Measurements from ENCODE around the gene ITK.

Gene ITK

DNA sequence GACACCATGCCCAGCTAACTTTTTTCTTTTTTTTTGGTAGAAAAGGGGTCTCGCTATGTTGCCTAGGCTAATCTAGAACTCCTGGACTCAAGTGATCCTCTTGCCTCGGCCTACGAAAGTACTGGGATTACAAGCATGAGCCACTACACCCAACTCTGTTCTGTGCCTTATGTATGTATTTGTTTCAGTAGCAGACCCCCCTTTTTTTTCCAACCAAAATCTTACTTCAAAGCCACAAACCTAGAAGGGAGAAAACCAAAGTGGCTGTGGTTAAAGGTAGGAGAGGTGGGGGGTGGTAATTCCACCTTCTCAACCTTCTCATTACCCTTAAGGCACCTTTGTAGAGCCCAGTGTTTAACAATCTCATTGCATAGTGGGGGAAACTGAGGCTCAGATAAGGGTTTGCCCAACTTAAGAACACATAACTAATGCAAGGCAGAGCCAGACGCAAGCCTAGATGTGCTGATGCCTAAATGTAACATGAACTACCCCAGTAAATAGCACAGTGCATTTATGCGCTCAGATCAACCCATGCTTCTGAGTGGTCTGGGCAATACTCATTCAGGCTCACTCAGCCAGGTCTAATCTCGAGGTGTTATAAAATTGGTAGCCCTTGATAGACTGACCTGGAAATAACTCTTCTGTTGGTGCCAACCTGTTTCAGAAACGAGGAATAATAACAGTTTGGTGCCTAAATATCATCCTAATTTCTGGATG lies 33.0 kb downstream of the ITK start:
- Histone ChIP-seq H3K79me2 (ENCODE audit: insufficient read depth, low read depth) (no peaks in the 10 kb centered on the region), H3K9ac (no peak overlapping the region), H2AFZ (ENCODE audit: low read depth) (no peak overlapping the region), H3K36me3 (ENCODE audit: insufficient read depth) (no peaks in the 10 kb centered on the region), H3K27ac (no peak overlapping the region), H3K27me3 (ENCODE audit: insufficient read depth, low read depth) (no peaks in the 10 kb centered on the region), H3K4me1 (ENCODE audit: low read depth, poor library complexity, severe bottlenecking) (no peaks in the 10 kb centered on the region), H3K4me2 (no peak overlapping the region), H3K4me3 (IDR thresholded peaks at IDR 0.05; ENCODE audit: insufficient read depth, low read depth, low read length) (no peak overlapping the region), H4K20me1 (ENCODE audit: insufficient read depth) (no peaks in the 10 kb centered on the region)
- TF ChIP-seq, protein P1, sequence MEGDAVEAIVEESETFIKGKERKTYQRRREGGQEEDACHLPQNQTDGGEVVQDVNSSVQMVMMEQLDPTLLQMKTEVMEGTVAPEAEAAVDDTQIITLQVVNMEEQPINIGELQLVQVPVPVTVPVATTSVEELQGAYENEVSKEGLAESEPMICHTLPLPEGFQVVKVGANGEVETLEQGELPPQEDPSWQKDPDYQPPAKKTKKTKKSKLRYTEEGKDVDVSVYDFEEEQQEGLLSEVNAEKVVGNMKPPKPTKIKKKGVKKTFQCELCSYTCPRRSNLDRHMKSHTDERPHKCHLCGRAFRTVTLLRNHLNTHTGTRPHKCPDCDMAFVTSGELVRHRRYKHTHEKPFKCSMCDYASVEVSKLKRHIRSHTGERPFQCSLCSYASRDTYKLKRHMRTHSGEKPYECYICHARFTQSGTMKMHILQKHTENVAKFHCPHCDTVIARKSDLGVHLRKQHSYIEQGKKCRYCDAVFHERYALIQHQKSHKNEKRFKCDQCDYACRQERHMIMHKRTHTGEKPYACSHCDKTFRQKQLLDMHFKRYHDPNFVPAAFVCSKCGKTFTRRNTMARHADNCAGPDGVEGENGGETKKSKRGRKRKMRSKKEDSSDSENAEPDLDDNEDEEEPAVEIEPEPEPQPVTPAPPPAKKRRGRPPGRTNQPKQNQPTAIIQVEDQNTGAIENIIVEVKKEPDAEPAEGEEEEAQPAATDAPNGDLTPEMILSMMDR (conservative IDR thresholded peaks at IDR 0.05; ENCODE audit: low read depth, low read length) = no peak

DNA sequence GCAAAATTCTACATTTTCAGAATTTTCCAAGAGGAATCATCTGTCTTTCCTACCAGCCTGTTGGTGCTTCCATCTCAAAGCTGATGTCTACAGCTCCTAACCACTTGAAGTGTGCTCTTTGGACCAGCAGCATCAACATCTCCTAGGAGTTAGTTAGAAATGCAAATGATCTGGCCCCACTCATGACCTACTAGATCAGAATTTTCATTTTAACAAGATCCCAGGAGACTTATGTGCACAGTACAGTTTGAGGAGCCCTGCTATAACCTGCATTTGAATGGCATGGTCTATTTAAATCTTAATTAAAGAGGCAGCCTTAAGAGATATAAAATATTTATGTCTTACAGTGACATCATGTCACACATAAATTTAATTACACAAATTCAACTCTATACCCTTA lies 33.8 kb downstream of the ITK start:
- no peak overlapping the region for H2AFZ ChIP-seq (ENCODE audit: low read depth)
- no peaks in the 10 kb centered on the region for H3K36me3 ChIP-seq (ENCODE audit: insufficient read depth)
- no peaks in the 10 kb centered on the region for H3K79me2 ChIP-seq (ENCODE audit: insufficient read depth, low read depth)
- no peak overlapping the region for H3K4me2 ChIP-seq
- no peak overlapping the region for H3K9ac ChIP-seq
- H4K20me1 ChIP-seq (ENCODE audit: insufficient read depth) = no peaks in the 10 kb centered on the region
- no peak overlapping the region for H3K4me3 ChIP-seq (IDR thresholded peaks at IDR 0.05; ENCODE audit: insufficient read depth, low read depth, low read length)
- H3K4me1 ChIP-seq (ENCODE audit: low read depth, poor library complexity, severe bottlenecking) = peaks cover 4% of the 10 kb centered on the region
- TF ChIP-seq, protein P1 (conservative IDR thresholded peaks at IDR 0.05; ENCODE audit: low read depth, low read length) = no peak
- H3K27me3 ChIP-seq (ENCODE audit: insufficient read depth, low read depth) = no peaks in the 10 kb centered on the region
- H3K27ac ChIP-seq = no peak overlapping the region

DNA sequence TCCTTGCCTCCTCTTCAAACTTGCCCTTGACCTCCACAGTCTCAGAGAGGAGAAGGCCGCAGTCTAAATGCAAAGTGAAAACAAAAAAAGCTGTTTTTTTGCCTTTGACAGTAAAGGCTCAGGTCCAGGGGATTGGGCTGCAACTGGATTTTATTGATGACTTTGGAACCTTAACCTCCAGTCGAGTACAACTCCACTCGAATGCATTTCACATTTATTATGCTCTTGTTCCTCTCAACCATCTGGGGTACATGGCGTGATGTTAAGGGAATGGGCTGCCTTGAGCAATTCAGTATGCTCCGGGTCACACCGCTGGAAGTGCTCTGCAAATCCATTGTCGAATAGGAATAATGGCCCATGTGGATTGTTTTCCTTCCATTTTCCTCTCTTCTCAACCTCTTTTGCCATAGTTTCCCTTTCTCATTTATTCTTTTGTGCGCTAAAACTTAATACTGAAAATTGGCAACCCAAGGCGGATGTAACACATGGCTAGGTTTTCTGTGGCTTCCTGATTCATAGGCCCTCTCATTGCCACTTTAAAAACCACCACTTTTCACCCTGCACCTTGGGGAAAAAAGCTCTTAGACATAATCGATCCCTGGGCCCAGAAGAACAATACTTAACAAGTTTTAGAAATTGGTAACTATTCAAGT lies 34.3 kb downstream of the ITK start:
- Histone ChIP-seq H2AFZ (ENCODE audit: low read depth) (no peak overlapping the region), H3K4me1 (ENCODE audit: low read depth, poor library complexity, severe bottlenecking) (peaks cover 10% of the 10 kb centered on the region), H3K9ac (no peak overlapping the region), H4K20me1 (ENCODE audit: insufficient read depth) (no peaks in the 10 kb centered on the region), H3K27ac (no peak overlapping the region), H3K4me3 (IDR thresholded peaks at IDR 0.05; ENCODE audit: insufficient read depth, low read depth, low read length) (no peak overlapping the region), H3K4me2 (no peak overlapping the region), H3K36me3 (ENCODE audit: insufficient read depth) (no peaks in the 10 kb centered on the region), H3K27me3 (ENCODE audit: insufficient read depth, low read depth) (no peaks in the 10 kb centered on the region), H3K79me2 (ENCODE audit: insufficient read depth, low read depth) (no peaks in the 10 kb centered on the region)
- TF ChIP-seq, protein P1 (conservative IDR thresholded peaks at IDR 0.05; ENCODE audit: low read depth, low read length) = no peak

DNA sequence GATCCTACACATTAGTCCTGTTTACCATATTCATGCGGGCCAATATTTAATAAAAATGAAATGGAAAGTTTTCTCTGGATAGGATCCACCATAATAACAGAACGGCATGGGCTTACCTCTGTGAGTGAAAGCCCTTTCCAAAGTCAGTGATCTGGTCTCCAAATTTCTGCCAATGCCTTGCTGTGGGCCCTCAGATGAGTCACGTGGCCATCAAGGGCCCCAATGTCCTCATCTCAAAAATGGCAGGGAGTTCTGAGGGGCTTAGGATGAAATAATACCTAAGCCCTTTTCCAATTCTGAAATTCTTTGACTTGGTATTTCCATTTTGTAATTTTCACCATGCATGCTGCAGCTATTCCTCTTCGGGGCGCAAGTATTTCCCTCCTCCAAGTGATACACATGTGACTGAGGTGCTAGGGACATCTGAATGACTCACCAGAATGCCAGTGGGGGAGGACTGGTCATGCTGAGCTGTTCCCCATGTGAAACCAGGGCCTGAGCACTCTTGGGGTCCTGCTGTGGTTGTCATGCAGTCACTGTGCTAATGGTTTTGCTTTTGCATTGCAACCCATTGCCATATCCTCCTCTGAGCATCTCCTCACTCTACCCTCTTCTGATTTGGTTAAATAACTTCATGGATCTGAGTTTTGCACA lies 35.0 kb downstream of the ITK start:
- no peak overlapping the region for H3K4me3 ChIP-seq (IDR thresholded peaks at IDR 0.05; ENCODE audit: insufficient read depth, low read depth, low read length)
- H3K27ac ChIP-seq = no peak overlapping the region
- H3K4me1 ChIP-seq (ENCODE audit: low read depth, poor library complexity, severe bottlenecking) = peaks cover 16% of the 10 kb centered on the region
- no peaks in the 10 kb centered on the region for H4K20me1 ChIP-seq (ENCODE audit: insufficient read depth)
- H3K79me2 ChIP-seq (ENCODE audit: insufficient read depth, low read depth) = no peaks in the 10 kb centered on the region
- H2AFZ ChIP-seq (ENCODE audit: low read depth) = no peak overlapping the region
- H3K4me2 ChIP-seq = no peak overlapping the region
- H3K9ac ChIP-seq = no peak overlapping the region
- TF ChIP-seq, protein P1 (conservative IDR thresholded peaks at IDR 0.05; ENCODE audit: low read depth, low read length) = no peak
- H3K27me3 ChIP-seq (ENCODE audit: insufficient read depth, low read depth) = no peaks in the 10 kb centered on the region
- no peaks in the 10 kb centered on the region for H3K36me3 ChIP-seq (ENCODE audit: insufficient read depth)
